Measurements from ENCODE around the gene SIPA1.

Gene SIPA1

DNA sequence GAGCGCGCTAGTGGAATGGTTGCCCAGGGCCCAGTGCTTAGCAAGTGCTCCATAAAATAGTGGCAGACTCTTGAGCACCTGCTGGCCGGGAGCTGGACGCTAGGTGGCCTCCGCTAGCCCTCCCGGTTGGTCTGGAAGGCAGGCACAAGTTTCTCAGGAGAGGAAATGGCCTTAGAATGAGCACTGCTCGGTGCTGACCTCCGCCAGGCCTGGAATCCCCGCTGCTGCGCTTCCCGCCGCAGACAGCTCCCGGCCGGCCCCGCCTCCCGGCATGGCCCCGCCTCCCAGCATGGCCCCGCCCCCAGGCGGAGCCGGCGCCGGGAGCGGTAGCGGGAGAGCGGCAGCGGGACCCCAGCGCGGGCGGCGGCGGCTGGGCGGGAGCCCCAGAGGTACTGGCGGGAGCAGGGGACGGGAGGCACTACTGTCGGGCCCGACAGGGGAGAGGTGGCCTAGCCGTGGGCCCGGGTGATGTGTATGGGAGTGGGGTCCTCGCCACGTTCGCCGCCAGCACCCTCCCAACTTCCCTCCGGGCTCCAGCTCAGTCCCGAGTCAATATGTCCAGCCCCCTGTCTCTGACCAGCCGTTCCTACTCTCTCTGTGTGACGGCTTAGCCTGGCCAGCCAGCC lies at the start of gene SIPA1:
Gene SIPA1 (plus strand): TSS at position 308 of the 626 bp plus-strand sequence. CDS start 2,821 bp downstream, outside the sequence.
- DNase-seq, result peak; percentile 12

DNA sequence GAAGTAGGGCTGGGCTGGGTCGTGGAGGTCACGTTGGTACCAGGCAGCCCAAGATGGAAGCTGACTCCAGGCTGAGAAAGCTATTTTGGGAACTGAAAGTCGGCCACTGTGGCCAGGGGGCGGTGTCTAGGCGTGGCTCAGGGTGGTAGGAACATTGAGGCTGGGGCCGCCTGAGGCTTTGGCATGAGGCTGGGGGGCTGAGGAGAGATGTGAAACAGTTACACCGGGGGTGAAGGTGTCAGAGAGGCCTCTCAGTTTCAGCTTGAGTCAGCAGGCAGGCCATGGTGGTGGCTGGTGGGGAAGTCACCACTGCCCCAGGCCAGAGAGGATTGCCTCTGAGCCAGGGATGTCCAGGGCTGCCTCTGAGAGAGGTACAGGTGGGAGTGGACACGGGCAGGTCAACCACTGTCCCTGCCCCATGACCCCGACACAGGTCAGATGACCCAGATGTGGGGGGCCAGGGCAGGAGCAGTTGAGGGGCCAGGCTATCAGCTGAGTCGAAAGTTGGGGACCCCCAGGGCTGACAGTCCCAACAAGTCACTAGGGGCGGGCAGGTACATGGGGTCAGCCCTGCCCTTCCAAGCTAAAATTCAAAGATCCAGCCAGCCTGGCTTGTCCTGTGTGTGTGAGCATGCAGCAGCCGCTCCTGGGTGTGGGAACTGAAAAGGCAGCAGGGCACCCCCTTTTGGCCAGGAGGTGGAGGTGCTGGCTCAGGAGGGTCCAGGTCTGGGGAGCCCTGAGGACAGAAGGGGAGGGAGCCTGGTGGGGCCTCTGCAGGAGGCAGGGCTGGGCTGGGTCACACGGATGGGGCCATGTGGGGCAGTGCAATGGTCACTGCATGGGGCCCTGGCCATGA lies 49.5 kb upstream of the SIPA1 start:
- DNase-seq, result no peak

- no peak for DNase-seq
Observed at GRCh38 chr11:65589444-65590239, 48.3 kb upstream of the SIPA1 start.

DNA sequence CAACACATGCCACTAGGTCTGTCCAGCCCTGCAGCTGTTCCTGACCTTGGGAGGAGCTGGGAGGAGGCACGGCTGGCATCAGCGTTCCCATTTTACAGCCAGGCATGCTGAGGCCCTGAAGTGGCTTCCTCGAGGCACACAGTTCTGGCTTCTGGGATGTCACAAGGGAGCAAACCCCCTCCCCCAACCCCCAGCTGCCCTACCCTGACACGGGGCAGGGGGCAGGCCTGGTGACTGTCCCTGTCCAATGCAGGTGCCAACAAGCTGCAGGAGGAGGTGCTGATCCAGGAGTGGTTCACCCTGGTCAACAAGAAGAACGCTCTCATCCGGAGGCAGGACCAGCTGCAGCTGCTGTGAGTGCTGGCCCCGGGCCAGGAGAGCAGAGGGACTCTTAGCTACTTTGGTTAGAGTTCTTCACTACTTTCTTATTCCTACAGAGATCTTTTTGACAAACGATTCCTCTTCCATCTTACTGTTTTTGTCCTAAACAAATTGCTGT lies 47.6 kb upstream of the SIPA1 start:
- no peak for DNase-seq

DNA sequence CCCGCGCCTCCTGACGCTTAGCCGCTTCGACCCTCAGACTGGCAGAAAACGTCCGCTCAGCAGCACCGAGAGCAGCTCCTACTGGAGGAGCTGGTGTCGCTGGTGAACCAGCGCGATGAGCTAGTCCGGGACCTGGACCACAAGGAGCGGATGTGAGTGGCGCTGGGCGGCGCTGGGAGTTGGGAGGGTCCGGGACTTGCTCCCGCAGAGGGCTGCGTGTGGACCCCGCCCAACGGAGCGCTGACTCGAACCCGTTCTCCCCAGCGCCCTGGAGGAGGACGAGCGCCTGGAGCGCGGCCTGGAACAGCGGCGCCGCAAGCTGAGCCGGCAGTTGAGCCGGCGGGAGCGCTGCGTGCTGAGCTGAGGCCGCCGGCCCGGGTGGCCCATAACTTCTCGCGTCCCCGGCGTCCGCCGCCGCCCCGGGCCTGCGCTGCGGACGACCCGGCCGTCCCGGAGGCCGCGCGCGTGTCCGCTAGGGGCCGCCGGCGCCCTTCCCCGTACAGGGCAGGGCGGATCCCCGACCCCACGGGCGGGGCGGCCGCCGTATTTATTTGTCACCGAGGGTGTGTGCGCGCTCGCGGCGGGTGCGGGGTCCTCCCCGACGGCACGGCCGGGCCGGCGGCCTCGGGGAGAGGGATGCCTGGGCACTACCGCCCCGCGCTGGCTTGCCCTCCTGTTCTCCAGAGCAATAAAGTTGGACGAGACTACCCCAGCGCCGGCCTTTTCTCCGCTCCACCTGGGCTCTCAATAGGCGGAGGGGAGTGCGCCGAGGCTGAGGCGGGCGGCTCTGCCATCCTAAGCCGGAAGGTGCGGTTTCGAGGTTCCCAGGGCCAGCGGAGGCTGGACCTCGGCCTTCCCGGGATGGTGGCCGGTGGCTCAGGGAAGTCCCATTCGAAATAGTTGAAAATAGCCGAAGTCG lies 45.7 kb upstream of the SIPA1 start:
- no peak for DNase-seq

DNA sequence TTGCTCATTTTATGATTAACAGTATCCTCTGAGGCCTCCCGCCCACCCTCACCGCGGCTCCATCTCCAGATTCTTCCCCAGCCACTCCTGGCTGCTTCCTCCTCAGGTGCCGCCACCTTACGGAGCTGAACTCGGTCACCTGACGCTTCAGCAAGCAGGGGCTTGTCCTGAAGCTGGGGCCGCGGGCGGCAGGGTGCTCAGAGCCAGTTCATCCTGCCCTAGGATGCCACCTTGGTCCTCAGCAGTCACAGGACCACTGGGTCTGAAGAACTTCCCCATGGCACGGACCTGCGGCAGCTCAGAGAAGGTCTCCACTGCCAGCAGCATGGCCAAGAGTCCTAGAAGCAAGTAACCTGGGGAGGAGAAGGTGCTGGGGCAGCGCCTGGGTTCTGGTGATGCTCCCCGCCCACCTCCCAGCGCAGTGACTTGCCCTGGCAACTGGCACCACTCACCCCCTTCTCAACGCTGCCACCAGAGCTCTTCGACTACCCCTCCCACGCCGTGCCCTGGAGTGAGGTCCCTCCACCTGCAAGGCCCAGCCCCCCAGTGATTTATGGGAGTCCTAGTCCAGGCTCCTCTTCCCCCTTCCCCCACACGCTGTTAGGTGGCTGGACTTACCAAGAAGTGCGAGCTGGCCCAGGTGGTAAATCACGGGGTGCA lies 44.9 kb upstream of the SIPA1 start:
- DNase-seq, result no peak

DNA sequence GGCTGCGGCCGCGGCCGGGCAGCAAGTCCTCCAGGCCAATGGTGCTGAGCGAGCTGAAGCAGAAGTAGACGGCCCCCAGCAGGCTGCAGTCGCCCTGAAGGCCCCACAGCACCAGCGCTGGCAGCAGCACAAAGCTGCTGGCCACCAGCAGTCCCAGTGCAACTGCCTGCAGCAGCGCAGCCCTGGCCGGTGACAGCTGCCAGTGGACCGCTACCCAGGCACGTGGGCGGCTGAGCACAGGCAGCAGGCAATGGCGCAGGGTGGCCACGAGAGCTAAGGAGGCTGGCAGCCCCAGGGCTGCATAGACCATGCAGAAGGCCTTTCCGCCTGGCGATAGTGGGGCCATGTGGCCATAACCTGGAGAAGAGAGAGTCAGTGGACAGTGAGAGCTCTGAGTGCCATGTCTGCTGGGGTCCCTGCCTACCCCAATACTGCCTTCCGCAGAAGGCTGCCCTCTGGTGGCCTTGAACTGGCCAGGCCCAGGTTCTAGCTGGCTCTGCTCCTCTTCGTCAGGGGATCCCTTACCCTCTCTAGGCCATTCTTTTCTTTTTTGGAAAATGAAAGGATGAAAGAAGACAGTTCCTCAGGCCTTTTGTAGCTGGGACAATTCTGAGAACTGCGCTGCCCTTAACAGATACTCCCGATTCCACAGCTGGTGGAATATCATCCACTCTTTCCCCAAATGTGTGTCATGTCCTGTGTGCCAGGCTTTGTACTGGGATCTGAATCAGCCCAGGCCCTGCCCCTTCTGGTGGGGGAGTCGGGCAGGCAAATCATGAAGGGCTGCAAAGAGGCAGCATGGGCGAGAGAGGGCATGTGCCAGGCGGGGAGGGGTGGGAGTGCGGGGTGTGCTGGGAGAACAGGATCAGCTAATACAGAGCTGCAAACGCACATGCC lies 44.1 kb upstream of the SIPA1 start:
- DNase-seq, result no peak

- DNase-seq, result no peak
Observed at GRCh38 chr11:65595131-65595530, 42.8 kb upstream of the SIPA1 start.

GRCh38 chr11:65595543-65596281 lies 42.2 kb upstream of the SIPA1 start, which contains the start of gene KCNK7:
KCNK7 (minus strand) TSS chr11:65595800; CDS start chr11:65595772, 28 bp downstream.
- no peak for DNase-seq

DNA sequence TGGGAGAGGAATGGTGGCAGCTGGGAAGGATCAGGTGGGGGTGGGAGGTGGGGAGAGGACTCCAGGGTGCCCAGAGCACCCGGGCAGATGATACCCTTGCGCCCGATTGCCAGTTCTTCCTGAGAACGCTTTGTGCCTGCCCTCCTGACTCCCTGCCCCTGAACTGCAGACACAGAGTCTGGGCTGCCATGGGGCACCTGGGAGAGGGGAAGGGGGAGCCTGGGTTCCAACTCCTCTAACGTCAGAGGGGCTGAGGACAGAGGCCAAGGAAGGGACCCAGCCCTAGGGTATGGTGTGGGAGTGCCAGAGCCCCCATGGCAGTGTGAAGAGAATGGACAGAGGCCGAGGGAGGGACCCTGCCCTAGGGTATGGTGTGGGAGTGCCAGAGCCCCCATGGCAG lies 41.4 kb upstream of the SIPA1 start:
- no peak for DNase-seq

GRCh38 chr11:65598258-65598699 lies 39.6 kb upstream of the SIPA1 start:
- DNase-seq, result no peak

DNA sequence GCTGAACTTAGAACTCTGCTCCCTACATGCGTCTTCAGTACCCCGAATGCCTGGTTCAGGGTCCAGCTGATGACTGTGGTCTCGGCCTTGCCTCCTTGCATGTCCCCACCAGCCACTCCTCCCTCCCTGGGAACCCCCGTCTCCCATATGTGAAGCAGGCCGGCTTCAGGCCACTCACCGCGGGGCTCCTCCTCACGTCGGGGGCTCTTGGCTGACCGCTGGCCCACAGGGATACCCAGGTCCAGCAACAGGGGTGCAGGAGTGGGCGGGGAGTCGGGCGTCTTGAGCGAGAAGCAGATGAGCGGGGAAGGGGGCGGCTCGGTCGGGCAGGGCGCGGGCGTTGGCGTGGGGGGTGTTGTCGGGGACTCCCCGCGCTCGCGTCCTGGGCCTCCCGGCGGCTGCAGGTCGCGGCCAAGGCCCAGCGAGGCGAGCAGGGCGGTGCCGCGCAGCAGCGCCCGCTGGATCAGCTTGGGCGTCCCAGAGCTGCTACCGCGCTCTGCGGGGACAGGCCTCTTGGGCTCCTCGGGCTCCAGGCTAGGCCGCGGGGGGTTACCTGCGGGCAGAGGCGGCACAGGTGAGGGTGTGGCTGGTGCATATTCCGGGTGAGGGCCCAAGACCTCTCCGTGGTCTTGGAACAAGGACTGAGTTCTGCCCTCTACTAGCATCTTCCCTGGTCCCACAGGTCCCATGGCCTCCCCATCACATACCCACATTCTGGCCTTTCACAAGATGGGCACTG lies 38.5 kb upstream of the SIPA1 start:
- DNase-seq, result no peak

GRCh38 chr11:65599955-65600246 lies 38.0 kb upstream of the SIPA1 start:
- DNase-seq, result no peak

DNA sequence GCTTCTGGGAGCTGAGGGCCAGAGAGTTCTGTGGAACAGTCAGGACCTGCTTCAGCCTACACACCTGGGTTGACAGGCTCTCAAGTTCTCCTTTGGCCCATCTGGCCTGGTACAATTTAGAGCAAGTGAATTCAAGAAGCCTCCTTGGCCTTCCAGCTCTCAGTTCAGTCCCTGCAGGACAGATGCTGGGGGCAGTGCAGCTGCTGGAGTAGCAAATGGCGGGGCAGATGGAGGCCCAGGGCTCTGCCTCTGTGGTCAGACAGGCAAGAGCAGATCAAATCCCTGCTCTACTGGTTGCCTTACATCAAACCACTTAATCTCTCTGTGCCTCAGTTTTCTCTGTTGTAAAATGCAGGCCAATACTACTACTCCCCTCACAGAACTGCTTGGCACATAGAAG lies 33.6 kb upstream of the SIPA1 start:
- no peak for DNase-seq

DNA sequence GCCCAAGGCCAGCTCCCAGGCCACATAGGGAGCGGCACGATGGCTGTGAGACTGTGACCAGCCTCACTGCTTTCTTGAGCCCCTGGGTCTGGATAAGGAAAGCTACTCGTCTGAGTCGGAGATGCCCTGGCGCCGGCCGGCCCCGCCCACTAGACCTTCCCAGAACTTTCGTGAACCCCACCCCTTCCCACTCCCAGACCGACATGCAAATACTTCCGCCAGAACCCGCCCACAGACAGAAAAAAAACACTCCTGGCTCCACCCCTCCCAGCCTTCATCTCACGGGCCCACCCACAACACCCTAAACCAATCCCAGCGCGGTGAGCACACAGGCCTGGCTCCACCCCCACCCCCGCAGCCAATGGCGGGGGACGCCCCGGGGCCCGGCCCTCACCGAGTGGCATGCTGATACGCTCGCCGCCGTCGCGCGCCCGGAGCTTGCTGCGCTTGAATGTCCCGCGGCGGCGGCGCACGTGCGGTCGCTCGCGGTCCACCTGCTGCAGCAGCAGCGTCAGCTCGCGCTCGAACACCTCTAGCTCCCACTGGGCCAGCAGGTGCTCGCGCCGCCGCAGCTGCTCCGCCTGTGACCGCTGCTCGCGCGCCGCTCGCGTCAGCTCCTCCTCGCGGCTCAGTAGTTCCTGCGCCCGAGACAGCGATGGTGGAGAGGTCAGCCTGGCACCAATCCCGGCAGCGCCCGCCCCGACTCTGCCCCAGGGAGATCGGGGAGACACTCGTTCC lies 30.9 kb upstream of the SIPA1 start:
- DNase-seq, result no peak

GRCh38 chr11:65607614-65608426 lies 30.1 kb upstream of the SIPA1 start:
- no peak for DNase-seq

GRCh38 chr11:65609229-65609628 lies 28.7 kb upstream of the SIPA1 start:
- no peak for DNase-seq

GRCh38 chr11:65609665-65610064 lies 28.2 kb upstream of the SIPA1 start:
- DNase-seq, result no peak

Measured in NCI-H1417 treated with DMSO at 0.1 percent for 48 hours (cell line).